Measurements from ENCODE around the gene FYN.
"Not testable (repeated sequence)": the region's sequence is repeated elsewhere in the genome, so short reads cannot be mapped to it uniquely, and the experiment has no call there.

The FYN gene

DNA sequence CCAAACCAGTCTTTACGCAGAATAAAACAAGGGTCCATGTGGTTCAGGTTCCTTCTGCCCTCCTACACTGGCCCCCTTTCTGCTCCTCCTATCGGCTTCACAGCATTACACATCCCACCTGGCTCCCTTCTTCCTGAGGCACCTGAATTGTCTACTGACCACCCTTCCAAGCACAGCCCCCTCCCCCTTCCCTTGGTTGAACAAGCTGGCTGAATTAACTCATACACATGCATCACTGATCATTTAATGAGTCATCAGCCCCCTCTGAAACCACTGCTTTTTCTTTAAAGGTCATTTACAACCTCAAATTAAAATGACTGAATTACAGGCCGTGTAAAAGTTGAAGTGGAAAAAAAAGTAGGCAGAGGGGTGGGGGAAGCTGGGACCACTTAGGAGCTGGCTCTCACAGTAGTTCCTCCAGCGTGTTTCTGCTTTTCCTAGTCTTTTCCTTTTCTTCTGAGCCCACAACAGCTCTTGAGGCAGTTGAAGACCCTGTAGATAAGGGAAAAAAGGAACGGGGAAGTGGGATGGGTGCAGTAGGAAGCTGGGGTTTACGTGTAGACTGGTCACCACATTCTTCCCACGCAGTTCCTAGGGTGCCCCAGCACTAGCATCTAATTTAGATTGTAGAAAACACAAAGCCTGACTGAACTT, 67.6 kb downstream of the FYN start:
- no peak for DNase-seq

DNA sequence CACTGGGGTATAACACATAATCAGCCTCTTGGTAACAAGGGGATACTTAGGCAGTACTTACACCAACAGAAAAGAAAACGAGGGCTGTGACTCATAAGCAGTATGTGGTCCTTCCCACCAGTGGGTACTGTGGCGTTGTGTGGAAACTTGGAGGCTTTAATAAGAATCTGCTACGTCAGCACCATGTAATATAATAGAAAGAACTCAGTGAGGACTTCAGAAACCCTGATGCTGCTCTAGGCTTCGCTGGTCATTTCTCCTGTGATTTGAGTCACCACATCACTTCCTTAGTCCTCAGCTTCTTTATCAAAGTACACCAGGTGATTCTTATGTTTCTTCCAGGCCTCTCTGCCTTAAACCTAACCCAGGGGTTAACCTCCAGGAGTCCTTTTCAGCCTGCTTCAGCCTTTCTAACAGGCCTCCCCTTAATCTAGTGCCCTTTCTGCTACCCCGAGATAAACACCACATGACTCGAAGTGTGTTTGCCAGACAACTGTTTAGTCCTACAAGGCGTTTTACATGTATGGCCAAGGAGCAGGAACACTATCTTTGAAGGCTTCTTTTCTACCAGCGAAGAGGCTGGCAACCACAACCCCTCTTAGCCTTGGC, 68.5 kb downstream of the FYN start:
- no peak for DNase-seq

DNA sequence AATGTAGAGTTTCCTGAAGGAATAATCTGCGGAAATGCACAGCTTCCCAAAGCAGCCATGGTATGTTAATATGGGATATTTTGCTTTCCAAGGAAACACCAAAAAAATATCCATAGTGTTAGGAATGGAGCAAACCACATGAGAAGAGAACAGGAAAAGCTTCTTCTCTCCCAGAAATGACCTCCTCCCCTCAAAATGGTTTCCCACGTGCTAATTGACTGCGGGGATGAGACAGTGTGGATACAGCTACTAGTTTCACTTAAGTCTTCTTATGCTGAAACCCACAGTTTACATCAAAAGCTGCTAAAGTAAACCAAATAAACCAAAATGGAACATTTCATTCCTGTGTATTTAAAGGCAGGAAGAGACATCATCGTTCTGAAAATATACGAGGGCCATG, 69.4 kb downstream of the FYN start:
- no peak for DNase-seq

DNA sequence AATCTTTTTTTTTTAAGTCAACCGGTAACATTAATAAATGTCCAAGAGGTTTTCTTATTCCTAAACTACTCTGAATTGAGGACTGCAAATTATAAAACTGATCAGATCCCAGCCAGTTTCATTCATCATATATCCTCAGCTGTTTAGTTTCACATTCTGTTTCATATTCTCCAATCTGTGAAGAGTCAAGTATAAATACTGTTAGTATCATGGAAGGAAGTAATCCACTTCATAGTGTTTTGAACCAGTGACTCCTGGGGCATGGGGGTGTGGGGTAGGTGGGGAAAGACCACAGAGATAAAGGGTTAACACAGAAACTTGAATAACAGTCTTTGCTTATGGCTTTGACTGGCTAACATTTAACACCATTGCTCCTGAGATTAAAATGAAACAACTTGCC, 69.9 kb downstream of the FYN start:
- DNase-seq: no peak

DNA sequence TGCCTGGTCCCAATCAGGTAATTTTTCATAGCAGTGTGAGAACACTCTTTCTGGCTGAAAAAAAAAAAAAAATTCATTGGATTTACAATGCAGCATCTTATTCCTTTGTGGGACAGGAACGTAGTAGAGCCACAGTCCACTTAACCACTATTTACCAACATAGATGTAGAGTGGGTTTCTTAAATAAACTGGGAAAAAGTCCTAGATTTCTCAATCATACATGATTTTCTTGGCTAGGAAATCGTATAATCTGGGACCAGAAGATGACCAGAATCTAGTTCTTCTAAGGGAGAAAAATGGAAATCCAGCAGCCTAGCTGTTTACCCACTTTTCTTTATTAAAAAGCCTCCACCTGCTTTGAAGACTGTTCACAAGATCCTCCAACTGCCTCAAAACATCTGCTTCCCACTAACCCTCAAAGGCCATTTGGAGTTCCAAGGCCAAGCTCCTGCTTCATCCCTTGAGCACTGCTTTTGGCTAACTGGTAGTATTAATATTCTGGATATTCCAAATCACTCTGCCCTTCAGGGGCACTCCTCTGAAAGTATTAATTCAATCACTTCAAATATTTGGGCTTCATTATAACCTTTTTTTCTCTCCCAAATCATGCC, 70.4 kb downstream of the FYN start:
- DNase-seq: no peak

DNA sequence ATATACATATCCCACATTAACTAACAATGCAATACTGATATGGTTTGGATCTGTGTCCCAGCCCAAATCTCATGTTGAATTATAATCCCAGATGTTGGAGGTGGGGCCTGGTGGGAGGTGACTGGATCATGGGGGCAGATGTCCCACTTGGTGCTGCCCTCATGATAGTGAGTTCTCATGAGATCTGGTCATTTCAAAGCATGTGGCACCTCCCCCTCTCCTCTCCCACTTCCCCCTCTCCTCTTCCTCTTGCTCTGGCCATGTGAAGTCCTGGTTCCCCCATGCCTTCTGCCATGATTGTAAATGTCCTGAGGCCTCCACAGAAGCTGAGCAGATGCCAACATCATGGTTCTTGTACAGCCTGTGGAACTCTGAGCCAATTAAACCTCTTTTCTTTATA, 71.2 kb downstream of the FYN start:
- DNase-seq: no peak

DNA sequence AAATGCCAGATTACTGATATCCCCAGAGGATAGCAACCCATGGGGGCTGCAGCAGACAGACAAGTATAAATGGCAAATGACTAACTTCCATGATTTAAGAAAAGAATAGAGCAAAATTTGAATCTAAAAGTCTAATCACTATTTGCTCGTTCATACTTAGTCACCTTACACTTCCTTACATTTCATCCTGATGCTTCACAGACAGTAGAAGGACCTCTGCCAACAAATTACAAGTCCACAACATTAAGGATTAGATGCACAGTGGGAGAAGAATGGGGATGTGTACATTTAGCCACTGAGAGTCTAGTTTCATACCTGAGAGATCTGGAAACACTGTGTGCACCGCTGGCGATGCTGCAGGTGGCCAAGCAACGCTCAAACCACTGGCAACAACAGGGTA, 72.4 kb downstream of the FYN start:
- DNase-seq: no peak

DNA sequence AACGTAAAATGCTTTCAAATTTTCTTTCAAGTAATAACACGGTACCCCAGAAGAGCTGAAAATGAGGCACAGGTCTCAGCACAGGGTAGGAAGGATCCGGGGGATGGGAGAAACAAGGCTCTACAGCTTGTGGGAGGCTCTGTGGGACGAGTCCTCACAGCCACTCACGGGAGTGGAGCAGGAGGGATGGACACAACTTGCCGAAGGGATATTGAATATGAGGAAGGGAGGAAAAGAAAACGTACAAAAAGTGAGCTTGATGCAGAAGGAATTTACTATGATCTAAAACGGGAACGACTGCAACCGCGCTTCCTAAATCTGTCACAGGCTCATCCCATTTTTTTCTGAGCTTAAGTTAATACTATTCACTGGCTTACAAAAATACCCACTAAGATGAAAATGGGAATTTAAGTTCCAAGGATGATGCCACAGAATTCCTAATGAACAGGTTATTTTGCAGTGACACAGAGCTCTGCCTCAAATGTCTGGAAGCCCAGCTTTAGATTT, 72.9 kb downstream of the FYN start:
- DNase-seq: no peak

DNA sequence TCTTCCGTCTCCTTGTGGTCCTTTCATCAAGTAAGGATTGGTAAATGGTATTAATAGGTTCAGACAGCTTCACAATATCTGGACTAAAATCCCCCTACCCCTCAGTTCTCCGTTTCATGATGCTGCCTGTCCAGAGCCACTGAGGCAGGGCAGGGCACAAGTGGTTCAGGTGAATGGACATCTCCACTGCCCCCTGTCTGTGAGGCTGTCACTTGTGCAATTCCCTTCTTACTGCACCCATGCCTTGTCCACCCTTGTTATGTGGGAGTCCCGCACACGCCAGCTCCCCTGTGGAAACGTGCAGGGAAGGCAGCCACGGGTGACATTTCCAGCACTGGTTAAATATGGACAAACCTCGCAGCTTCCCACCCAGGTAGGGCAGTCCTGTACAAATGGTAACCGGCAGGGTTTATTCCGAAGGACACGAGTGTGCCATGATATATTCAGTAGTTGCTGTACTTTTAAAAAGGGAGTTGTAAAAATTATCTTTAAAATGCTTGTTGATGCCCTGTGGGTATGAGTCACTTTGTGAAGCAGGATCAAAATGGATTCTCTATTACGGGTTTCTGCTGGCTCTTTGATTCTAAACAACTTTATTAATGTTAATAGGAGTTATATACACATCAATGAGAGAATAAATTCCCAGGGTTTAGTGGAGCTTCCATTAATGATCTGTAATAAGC, 73.5 kb downstream of the FYN start:
- DNase-seq: no peak

DNA sequence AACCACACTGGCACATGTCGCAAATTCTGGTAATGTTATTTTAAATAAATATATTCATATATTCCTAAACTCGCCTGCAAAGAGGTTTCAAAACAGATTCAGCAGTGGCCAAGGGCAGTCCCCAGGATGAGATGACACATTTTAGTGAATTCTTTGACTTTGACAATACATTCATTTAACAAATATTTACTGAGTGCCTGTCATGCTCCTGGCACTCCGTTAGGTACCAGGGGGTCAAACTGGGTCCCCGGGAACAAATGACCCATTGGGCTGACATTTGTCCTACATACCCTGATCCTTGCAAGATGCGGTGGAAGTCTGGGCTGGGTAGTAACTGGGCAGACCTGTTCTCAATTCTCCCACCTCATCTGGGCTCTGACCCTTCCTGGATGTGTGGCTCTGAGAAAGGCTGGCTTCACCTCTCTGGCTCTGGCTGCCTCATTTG, 74.9 kb downstream of the FYN start:
- DNase-seq: no peak

DNA sequence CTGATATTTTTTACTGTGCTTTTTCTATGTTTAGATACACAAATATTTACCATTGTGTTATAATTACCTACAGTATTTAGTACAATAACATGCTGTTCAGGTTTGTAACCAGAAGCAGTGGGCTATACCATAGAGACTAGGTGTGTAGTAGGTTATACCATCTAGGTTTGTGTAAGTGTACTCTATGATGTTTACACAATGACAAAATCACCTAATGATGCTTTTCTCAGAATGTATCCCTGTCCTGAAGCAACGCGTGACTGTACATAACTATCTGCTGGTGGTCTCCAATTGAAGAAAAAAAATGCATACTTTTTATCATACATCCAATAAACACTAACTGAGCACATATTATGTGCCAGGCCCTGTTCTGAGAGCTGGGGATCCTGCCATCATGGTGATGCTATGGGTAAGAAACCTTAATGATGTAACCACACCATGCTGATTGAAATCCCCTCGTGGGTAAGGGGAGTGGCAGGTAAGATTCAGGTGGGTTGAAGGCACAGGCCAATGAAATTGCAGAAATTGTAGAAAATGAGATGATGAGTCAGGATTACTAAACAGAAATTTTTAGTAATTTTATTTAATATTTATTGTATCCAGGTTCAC, 76.8 kb downstream of the FYN start:
- no peak for DNase-seq

DNA sequence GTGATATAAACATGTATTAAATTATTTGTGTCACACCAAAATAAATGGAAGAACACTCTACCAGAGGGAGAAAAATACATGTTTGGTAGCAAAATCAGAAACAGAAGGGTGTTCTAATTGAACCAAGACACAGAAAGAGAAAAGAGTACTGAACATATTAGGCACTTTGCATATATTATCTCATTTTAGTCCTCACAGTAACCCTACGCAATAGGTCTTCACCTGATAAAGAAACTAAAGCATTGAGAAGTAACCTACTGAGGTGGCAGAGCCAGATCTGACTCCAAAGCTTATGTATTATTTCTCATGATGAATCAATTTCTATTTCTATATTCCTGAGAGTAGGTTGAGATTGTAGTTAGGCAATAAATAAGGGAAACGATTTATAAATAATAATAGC, 77.7 kb downstream of the FYN start:
- DNase-seq: no peak

DNA sequence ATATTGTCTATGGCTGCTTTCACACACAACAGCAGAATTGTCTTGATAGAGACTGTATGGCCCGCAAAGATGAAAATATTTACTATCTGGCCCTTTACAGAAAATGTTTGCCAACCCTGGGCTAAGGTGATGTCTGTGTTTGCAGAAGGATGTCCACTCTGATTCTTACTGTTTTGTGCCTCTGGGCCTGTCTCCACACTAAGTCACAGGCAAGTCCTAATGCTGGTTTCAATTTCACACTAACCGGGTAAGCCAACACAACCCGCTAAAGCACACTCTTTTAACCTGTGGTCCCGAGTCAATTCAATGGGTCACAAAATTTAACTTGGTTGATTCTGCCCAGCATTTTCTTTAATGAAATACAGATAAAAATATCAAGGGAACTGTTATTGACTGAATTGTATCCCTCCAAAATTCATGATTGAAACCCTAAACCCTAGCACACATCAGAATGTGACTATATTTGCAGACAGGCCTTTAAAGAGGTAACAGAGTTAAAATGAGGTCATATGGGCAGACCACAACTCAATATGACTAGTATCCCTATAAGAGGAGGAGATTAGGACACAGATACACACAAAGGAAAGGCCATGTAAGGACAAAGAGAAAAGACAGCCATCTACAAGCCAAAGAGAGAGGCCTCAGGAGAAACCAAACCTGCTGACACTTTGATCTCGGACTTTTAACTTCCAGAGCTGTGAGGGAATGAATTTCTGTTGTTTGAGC, 78.4 kb downstream of the FYN start:
- no peak for DNase-seq

DNA sequence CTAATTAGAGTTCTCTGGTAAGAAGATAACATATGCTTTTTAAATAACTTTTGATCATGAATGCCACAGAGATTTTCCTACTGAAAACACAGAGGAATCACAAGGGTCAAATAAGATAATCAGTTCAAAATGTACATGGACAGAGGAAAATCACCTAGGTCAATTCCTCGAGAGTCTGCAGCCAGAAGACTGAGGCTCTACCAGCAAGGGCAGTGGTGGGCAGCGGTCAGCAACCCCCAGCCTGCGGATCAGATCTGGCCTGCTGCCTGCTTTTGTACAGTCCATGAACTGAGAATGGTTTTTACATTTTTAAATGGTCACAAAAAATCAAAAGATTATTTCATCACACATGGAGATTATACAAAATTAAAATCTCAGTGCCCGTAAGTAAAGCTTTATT, 79.0 kb downstream of the FYN start:
- no peak for DNase-seq

DNA sequence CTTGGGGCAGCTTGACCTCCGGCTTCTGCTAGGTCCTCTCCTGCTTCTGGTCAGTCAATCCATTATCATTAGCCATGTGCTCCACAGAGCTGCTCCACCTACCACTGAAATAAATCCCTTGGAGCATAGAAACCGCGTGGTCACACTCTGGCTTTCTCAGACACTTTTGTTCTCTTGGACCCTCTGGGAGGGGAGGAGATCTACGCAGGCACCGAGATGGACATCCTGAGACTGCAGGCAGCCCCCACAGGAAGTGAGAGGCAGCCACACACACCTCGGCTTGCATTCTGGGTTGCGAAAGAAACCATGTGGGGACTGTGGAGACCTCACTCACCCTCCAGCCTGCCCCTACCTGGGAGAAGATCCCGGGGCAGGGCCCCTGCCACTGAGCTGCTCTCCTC, 79.5 kb downstream of the FYN start:
- DNase-seq: no peak

DNA sequence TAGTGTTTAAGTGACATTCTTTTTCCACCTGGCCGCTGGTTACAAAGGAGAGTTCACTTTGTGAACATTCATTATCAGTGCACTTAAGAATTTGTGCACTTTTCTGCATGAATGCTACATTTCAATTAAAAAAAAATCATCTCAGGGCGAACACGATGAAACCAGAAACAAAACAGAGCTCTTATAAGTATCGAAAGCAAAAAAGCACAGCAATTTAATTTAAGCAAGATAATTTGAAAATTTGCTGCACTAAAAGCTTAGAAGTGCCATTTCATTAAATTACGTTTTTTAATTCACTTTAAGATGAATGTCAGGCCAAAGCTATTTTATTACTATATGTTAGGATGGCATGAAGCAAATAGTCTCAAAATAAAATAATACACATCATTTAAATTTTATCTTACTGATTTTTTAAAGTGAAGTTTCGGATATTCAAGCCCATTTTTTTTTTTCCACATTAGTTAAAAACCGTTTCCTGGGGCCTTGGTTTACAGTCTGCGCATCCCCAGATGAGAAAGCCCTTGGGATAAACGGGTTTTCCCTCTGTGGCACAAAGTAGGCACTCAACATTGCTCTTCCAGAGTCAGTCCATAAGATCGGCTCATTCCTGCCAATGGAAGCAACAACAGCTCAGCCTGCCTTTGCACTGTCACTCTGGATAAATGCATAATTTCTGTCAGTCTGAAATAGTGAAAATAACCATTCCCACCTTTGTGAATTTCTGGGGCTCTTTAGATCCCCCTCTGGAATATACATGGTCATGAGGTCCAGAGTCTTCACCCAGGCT, 80.1 kb downstream of the FYN start:
- no peak for DNase-seq

DNA sequence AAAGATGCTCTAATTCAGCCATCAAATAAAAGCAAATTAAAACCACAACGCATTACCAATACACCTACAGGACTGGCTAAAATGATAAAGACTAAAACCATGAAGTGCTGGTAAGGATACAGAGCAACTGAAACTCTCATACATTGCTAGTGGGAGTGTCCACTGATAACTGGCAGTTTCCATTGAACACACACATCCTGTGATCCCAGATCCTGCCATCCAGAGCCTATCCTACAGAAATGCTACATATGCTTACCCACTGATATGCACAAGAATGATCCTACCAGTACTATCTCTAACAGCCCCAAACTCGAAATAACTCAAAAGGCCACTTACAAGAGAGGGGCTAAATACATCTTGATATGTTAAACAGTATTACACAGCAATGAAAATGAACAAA, 81.0 kb downstream of the FYN start:
- DNase-seq: no peak

DNA sequence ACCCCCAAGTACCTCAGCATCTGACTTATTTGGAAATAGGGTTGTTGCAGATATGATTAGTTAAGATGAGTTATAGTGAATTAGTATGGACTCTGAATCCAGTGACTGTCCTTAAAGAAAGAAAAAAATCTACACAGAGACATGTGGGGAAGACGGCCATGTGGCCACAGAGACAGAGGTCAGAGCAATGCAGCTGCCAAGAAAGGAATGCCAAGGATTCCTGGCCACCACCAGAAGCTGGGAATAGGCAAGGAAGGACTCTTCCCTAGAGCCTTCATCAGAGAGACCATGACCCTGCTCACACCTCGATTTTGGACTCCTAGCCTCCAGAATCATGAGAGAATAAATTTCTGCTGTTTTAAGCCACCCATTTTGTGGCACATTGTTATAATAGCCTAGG, 81.8 kb downstream of the FYN start:
- no peak for DNase-seq

DNA sequence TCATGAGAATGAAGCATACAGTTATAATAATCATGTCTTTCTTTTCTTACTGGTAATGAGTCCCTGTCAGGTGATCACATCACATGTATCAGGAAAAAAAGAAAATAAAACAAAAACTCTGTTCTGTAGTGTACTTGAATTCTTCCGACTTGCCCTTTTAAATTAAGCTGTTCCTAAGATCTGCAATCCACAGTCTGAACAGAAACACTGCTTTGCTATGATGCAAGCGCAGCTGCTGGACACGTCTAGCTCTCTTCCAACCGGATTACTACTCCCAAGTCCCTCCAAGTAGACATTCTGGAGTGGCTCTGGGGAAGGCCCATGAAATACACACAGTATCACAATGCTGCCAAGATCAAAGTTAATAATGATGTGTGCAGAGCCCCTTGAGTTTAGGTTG, 83.7 kb downstream of the FYN start:
- DNase-seq: no peak

DNA sequence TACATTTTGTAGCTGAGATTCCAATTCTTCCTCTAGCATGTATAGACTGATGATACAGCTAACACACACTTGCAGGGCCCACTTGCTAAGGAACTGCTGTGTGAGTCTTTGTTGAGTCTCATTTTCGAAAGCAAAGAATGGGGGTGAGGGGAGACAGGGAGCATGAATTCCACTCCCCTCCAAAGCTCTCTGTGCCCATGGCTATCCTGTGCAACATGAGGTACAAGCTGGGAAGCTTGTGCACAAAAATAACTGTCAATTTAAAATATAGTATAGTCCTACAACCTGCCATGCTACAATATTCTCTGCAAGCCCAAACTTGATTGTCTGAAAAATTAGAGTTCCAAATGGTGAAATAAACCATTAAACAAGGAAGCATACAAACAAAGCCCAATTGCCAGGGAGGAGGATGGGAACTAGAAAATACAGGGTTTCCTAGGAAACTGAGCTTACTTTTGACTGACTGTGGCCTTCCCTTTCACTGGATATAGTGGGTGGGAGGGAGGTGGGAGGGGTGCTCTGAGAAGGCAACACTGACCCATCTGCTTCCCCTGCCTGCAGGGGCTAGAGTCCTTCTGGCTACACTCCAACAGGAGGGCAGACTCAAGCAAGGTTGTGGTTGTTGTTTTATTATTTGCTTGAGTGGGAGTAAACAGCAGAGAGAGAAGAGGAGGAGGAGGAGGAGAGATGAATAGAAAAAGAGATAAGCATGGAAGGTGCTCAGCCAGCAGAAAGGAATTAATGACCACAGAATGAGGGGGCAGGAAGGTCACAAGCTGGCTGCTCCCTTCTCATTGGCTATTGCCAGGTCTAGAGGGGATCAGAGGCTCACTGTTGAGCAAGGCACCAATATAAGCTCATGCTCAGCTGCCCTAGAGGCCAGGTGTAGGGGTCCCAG, 84.6 kb downstream of the FYN start:
- DNase-seq: no peak

DNA sequence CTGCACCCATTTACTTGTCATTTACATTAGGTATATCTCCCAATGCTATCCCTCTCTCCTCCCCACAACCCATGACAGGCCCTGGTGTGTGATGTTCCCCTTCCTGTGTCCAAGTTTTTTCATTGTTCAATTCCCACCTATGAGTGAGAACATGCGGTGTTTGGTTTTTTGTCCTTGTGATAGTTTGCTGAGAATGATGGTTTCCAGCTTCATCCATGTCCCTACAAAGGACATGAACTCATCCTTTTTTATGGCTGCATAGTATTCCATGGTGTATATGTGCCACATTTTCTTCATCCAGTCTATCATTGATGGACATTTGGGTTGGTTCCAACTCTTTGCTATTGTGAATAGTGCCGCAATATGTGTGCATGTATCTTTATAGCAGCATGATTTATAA, 87.1 kb downstream of the FYN start:
- DNase-seq: not testable (repeated sequence)

All from cortex of kidney (tissue), 1 donor.